SU-DHL-6 (cell line): ENCODE measurements around the gene RNF5.
"Not testable (repeated sequence)": the region's sequence is repeated elsewhere in the genome, so short reads cannot be mapped to it uniquely, and the experiment has no call there.

ENCODE experiments used
- H2AFZ ChIP-seq: fragments of 200-600 bp; sonication (generic); 2 replicates; pipeline ENCODE4 v1.6.1; 2014; ENCODE audit warnings: low read depth, mild to moderate bottlenecking, moderate library complexity, mixed read lengths, antibody characterized with exemption, low read length; ENCODE audit not compliant: severe bottlenecking
- H3F3A ChIP-seq: fragments of 200-600 bp; shearing (Covaris generic); 2 replicates; pipeline ENCODE4 v1.6.0; 2016; ENCODE audit warnings: antibody characterized with exemption, mild to moderate bottlenecking; ENCODE audit not compliant: insufficient read depth
- H3K27ac ChIP-seq: fragments of 200-600 bp; sonication (generic); 2 replicates; pipeline ENCODE4 v1.5.1; 2016; ENCODE audit warnings: low read depth, mild to moderate bottlenecking, low read length, moderate library complexity, mixed read lengths
- H3K27me3 ChIP-seq: fragments of 200-600 bp; sonication (generic), shearing (Covaris generic); 2 replicates; pipeline ENCODE4 v1.6.0; 2014; ENCODE audit warnings: mild to moderate bottlenecking, low read length
- H3K36me3 ChIP-seq: fragments of 200-600 bp; sonication (generic); 2 replicates; pipeline ENCODE4 v1.6.1; 2014; ENCODE audit warnings: mild to moderate bottlenecking, low read length, mixed read lengths
- H3K4me2 ChIP-seq: fragments of 300-600, 200-600 bp; shearing (Covaris generic), sonication (generic); 2 replicates; pipeline ENCODE4 v1.6.0; 2014; ENCODE audit warnings: low read length, low read depth, mild to moderate bottlenecking; ENCODE audit not compliant: poor library complexity, severe bottlenecking
- H3K4me3 ChIP-seq: fragments of 200-600 bp; sonication (generic); 2 replicates; pipeline ENCODE4 v1.5.1; 2014; ENCODE audit warnings: antibody characterized with exemption, low read length, mild to moderate bottlenecking, mixed read lengths; ENCODE audit not compliant: insufficient read depth, poor library complexity, severe bottlenecking
- H3K79me2 ChIP-seq: fragments of 200-600 bp; sonication (generic); 2 replicates; pipeline ENCODE4 v1.6.1; 2014; ENCODE audit warnings: mild to moderate bottlenecking, low read length, moderate library complexity; ENCODE audit not compliant: insufficient read depth
- H3K9ac ChIP-seq: fragments of 200-600 bp; sonication (generic); 2 replicates; pipeline ENCODE4 v1.7.0; 2014; ENCODE audit warnings: mild to moderate bottlenecking, low read length
- H3K9me2 ChIP-seq: fragments of 200-600 bp; sonication (generic); replicated peaks from 2 replicates; pipeline ENCODE4 v1.6.1; 2014; ENCODE audit warnings: low read length; ENCODE audit not compliant: insufficient read depth
- H3K9me3 ChIP-seq: fragments of 200-600 bp; sonication (generic); 2 replicates; pipeline ENCODE4 v1.6.1; 2014; ENCODE audit warnings: low read length, mixed read lengths; ENCODE audit not compliant: insufficient read depth
- H4K20me1 ChIP-seq: fragments of 200-600 bp; sonication (generic); 2 replicates; pipeline ENCODE4 v1.6.1; 2014; ENCODE audit warnings: low read depth, mild to moderate bottlenecking, antibody characterized with exemption, low read length, moderate library complexity, mixed read lengths
- EZH2phosphoT487 ChIP-seq: fragments of 200-600 bp; sonication (generic), shearing (Covaris generic); conservative IDR thresholded peaks from 2 replicates; pipeline ENCODE4 v1.6.1; 2018; ENCODE audit warnings: mild to moderate bottlenecking, antibody characterized with exemption, low read length, moderate library complexity, mixed read lengths
- TF ChIP-seq, protein P1 (sequence below): fragments of 200-600 bp; sonication (generic); IDR thresholded peaks from one replicate; pipeline ENCODE4 v1.5.1; 2017; ENCODE audit warnings: antibody characterized with exemption, mild to moderate bottlenecking, low read length, moderate library complexity; ENCODE audit not compliant: insufficient read depth, poor library complexity, severe bottlenecking

The RNF5 gene

DNA sequence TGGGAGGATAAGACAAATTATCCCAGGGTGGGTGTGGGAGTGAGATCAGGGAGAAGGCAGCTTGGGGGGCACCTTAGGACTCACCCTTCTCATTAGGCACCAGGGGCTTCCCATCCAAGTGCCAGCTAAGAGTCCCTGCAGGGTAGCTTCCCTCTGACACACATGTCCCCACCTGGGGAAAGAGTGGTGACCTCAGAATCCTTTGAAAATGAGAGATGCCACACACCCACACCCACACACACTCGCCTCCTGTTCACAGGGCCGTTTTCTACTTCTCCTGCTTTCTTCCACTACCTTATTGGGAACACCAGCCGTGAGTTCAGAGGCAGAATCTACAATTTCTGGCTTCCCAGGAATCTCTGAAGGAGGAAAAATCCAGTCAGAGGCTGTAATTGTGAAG, 4.8 kb downstream of the RNF5 start:
- Histone ChIP-seq H3K27me3 (no peaks in the 10 kb centered on the region), H3K4me2 (no peak overlapping the region), H3K4me3 (no peak overlapping the region), H3K9me2 (no peaks in the 10 kb centered on the region), H3K9me3 (no peaks in the 10 kb centered on the region), H3K27ac (no peak overlapping the region), H3K36me3 (no peaks in the 10 kb centered on the region), H3K79me2 (peaks cover 12% of the 10 kb centered on the region), H4K20me1 (no peaks in the 10 kb centered on the region), H2AFZ (no peak overlapping the region), H3F3A (no peaks in the 10 kb centered on the region), H3K9ac (no peak overlapping the region)
- TF ChIP-seq EZH2phosphoT487, result no peak
- TF ChIP-seq, protein P1, sequence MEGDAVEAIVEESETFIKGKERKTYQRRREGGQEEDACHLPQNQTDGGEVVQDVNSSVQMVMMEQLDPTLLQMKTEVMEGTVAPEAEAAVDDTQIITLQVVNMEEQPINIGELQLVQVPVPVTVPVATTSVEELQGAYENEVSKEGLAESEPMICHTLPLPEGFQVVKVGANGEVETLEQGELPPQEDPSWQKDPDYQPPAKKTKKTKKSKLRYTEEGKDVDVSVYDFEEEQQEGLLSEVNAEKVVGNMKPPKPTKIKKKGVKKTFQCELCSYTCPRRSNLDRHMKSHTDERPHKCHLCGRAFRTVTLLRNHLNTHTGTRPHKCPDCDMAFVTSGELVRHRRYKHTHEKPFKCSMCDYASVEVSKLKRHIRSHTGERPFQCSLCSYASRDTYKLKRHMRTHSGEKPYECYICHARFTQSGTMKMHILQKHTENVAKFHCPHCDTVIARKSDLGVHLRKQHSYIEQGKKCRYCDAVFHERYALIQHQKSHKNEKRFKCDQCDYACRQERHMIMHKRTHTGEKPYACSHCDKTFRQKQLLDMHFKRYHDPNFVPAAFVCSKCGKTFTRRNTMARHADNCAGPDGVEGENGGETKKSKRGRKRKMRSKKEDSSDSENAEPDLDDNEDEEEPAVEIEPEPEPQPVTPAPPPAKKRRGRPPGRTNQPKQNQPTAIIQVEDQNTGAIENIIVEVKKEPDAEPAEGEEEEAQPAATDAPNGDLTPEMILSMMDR, result no peak

DNA sequence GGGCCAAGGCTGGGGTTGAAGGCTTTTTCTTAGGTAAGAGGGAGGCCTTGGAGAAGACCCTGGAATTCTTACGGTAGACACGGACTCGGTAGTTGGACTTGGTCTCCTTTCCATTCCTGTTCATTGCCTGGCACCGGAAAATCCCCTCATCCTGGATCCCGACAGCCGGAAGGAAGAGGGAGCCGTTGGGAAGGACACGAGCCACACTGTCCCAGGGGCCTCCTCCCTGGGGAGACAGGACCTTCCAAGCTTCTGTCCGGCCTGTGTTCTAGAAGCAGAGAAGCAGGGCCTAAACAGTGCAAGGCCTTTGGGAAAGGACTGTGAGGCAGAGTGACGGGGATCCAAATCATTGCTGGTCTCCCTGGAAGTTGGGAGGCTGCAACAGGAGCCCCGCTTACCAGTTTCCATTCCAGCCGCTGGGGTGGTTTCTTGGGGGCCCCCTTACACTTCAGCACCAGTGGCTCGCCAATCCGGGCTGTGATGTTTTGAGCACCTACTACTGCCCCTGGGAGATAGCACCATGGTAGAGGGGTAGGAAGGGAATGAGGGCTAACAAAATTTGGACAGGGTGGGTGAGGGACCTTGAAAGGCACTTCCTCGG, 5.4 kb downstream of the RNF5 start:
- Histone ChIP-seq H3K79me2 (peaks cover 14% of the 10 kb centered on the region), H3K4me2 (no peak overlapping the region), H3K9me3 (no peaks in the 10 kb centered on the region), H3K27me3 (no peaks in the 10 kb centered on the region), H3K4me3 (no peak overlapping the region), H3K9ac (no peak overlapping the region), H3K9me2 (no peaks in the 10 kb centered on the region), H3K27ac (no peak overlapping the region), H2AFZ (no peak overlapping the region), H3K36me3 (no peaks in the 10 kb centered on the region), H4K20me1 (no peaks in the 10 kb centered on the region), H3F3A (no peaks in the 10 kb centered on the region)
- TF ChIP-seq, protein P1, result no peak
- TF ChIP-seq EZH2phosphoT487, result no peak

DNA sequence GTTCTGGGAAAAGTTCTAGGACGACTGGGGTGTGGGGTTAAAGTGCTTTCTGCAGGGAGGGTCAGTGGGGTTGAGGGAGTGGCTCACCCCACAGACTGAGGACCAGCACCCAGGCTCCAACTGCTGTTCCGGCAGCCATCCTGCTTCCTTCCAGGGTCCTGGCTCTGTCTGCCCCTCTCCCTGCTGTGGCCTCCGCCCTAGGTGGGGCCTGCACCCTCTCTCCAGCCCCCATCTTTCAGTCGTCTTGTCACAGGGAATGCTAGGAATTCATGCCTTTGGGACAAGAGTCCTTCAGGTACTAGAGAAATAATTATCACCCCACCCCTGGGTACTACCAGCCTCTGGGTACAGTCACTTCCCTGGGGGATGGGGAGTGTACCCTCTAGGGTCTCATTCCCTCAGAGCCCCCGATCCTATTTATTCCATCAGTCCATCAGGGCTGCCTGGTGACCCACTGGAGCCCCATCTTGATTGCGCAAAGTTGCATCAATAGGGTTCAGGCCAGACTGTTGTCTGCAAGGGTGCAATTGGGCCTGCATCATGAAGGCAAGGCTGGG, 6.0 kb downstream of the RNF5 start, which contains the start of gene AGER:
TSS of gene AGER (minus strand) at position 170 of the 557 bp plus-strand sequence. CDS start at position 139, 31 bp downstream.
- Histone ChIP-seq H3K4me3 (no peak within 1 kb of the TSS), H3K27me3 (no peaks in the 10 kb centered on the region), H3K79me2 (peaks cover 14% of the 10 kb centered on the region), H2AFZ (no peak within 1 kb of the TSS), H3K27ac (no peak within 1 kb of the TSS), H4K20me1 (no peaks in the 10 kb centered on the region), H3K9ac (no peak within 1 kb of the TSS), H3F3A (no peaks in the 10 kb centered on the region), H3K4me2 (no peak within 1 kb of the TSS), H3K9me3 (no peaks in the 10 kb centered on the region), H3K36me3 (no peaks in the 10 kb centered on the region), H3K9me2 (no peaks in the 10 kb centered on the region)
- TF ChIP-seq EZH2phosphoT487, result no peak
- TF ChIP-seq, protein P1, result no peak

DNA sequence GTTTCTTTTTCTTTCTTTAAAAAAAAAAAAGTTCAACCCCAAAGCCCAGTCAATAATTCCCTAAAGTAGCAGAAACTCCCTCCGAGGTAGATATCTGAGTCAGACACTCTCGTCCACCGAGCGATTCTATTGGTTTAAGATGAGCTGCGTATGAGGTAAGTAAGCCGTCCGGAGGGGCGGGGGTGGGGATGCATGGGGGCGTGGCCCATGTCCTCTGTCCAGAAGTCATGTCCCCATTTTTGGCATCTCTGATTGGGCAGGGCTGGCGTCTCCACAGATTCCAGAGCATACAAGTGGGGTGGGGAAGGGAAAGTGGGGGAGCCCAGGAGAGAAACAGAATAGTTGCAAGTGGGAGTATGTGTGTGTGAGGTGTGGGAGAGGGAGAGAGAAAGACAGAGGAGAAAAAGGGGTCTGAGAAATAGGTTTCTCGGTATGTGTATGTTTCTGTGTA, 7.5 kb downstream of the RNF5 start:
- not testable (repeated sequence) for H3K9me2 ChIP-seq, H3K4me3 ChIP-seq, H2AFZ ChIP-seq, H3K36me3 ChIP-seq, H3K27me3 ChIP-seq, H4K20me1 ChIP-seq, H3K9ac ChIP-seq, H3F3A ChIP-seq, H3K4me2 ChIP-seq, H3K27ac ChIP-seq, H3K9me3 ChIP-seq
- H3K79me2 ChIP-seq, result peaks cover 17% of the 10 kb centered on the region

DNA sequence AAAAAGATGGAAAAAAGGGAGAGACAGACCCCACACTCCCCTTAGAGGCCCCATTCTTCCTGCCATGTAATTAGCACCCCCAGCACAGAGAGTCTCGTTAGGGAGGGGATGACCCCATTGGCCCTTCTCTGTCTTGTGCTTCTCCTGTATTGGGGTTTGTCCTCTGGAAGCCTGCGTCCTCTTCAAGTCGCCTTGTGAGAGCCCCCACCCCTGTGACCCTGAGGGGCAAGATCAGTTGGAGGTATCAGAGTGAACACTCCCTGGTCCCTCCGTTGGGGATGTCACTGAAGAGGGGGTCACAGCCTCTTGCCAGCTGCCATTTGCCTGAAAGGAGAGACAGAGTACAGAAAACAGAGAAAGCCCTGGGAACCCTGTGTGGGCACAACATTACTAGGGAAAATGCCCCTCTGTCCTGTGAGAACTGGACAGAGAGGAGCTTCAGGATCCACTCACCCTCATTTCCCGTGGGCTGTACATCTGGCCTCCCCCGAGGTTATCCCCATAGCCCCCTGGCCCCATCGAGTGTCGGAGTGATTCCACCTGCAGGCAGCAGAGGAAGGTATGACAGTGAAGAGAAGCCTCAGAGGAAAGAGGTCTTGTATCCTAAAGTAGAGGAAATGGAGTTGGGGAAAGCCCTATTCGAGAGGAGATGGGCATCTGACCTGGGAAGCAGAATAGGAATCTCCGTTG, 8.1 kb downstream of the RNF5 start:
- not testable (repeated sequence) for H4K20me1 ChIP-seq, H3K36me3 ChIP-seq, H3K4me2 ChIP-seq, H2AFZ ChIP-seq, H3K27ac ChIP-seq, H3F3A ChIP-seq, H3K9ac ChIP-seq, H3K9me2 ChIP-seq, H3K9me3 ChIP-seq, H3K27me3 ChIP-seq, H3K4me3 ChIP-seq
- peaks cover 19% of the 10 kb centered on the region for H3K79me2 ChIP-seq
